GM19455 (cell line): ENCODE data around the gene AAGAB.
"Not testable (repeated sequence)": the region's sequence is repeated elsewhere in the genome, so short reads cannot be mapped to it uniquely, and the experiment has no call there.

Experiments
- ATAC-seq: cut with Tn5 transposase; IDR thresholded peaks from one replicate; pipeline ENCODE4 v1.9.1; 2021; ENCODE audit not compliant: unreplicated experiment

Gene AAGAB

DNA sequence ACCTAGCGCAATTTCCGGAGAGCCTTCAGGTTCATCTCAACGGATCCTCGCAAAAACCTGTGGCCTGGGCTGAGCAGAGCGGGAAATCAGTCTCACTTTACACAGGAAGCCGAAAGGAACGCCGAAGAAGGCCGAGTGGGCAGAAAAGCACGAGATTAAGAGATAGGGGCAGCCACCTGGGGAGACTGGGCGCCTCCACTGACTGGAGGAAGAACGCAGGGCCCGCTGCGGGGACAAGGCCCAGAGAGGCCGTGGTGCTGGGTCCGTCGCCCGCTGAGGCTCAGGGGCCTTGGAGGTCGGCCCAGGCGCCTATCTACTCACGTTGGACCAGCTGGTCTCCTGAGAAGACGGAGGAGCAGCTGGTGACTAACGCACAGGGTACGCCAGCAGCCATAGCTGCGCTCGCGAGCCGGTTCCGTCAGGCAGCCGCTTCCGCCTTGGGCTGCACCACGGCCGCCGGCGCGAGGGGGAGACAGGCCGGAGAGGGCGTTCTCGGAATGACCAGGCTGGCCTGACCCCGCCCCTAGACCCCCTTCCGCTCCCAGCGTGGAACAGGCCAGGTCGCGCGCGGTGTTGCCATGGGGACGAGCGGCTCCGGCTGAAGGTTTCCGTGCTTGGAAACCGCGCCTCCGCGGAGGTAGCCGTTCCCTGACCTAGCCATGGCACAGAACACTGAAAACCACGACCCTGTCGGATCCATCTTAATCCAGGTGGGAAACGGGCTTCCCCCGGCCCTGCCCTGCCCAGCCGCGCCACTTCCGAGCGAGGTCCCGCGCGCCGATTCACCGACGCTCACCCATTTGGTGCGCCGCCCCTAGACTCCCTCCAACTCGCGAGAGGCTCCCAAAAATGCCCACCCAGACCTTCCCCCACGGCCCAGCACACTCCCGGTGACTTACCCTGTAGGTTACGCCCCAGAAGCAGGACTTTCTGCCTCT, at the start of gene AAGAB, which contains the start of gene IQCH:
Gene AAGAB, minus strand, starts transcription at position 424 of the 938 bp plus-strand sequence. Its CDS starts 30 bp downstream, at position 394.
Gene IQCH, plus strand, starts transcription at position 549 of the 938 bp plus-strand sequence. Its CDS starts 111 bp downstream, at position 660.
- ATAC-seq = peak; percentile 89

GRCh38 chr15:67303490-67304363, 49.3 kb upstream of the AAGAB start:
- no peak for ATAC-seq

GRCh38 chr15:67300266-67301025, 46.0 kb upstream of the AAGAB start:
- no peak for ATAC-seq

- no peak for ATAC-seq
Observed at GRCh38 chr15:67296684-67297083, 42.2 kb upstream of the AAGAB start.

GRCh38 chr15:67296188-67296587, 41.7 kb upstream of the AAGAB start:
- ATAC-seq = no peak

GRCh38 chr15:67290319-67290718, 35.9 kb upstream of the AAGAB start:
- ATAC-seq = no peak

DNA sequence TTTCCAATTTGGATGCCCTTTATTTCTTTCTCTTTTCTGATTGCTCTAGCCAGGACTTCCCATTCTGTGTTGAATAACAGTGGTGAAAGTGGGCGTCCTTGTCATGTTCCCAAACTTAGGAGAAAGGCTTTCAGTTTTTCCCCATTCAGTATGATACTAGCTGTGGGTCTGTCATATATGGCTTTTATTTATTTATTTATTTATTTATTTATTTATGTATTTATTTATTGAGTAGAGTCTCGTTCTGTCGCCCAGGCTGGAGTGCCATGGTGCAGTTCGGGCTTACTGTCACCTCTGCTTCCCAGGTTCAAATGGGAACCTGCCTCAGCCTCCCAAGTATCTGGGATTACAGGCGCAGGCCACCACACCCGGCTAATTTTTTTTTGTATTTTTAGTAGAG, 31.9 kb upstream of the AAGAB start:
- not testable (repeated sequence) for ATAC-seq

DNA sequence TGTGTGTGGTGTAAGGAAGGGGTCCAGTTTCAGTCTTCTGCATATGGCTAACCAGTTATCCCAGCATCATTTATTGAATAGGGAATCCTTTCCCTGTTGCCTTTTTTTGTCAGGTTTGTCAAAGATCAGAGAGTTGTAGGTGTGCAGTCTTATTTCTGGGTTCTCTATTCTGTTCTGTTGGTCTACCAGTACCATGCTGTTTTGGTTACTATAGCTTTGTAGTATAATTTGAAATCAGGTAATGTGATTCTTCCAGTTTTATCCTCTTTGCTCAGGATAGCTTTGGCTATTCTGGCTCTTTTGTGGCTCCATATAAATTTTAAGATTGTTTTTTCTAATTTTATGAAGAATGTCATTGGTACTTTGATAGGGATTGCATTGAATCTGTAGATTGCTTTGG, 31.2 kb upstream of the AAGAB start:
- not testable (repeated sequence) for ATAC-seq

GRCh38 chr15:67281714-67282113, 27.3 kb upstream of the AAGAB start:
- no peak for ATAC-seq

DNA sequence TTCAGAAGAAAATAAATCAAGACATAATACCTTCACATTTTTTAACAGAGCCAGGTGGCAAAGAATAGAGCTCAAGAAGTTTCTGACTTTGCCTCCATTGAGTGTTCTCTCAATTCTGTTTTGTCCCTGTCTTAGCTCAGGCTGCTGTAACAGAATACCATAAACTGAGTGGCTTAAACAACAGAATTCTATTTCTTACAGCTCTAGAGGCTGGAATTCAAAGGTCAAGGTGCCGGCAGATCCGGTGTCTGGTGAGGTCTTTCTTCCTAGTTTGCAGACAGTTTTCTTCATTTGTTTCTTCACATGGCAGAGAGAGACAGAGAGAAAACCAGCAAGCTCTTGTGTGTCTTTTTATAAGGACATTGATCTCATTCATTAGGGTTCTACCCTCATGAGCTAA, 25.8 kb upstream of the AAGAB start:
- no peak for ATAC-seq

DNA sequence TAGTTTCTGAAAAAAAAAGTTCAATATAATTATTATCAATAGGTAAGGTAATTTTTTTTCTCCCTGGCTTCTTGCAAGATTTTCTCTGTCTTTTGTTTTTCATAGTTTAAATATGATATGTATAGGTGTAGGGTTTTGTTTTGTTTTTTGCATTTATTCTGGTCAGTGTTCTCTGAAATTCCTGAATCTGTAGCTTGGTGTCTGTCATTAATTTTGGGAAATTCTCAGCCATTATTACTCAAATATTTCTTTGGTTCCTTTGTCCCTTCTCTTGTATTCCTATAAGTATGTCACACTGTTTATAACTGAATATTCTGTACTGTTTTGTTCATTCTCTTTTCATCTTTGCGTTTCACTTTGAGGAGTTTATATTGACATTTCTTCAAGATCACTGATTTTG, 22.2 kb upstream of the AAGAB start:
- ATAC-seq = no peak

GRCh38 chr15:67274236-67274635, 19.8 kb upstream of the AAGAB start:
- no peak for ATAC-seq

GRCh38 chr15:67267951-67268941, 13.8 kb upstream of the AAGAB start:
- no peak for ATAC-seq

- no peak for ATAC-seq
Observed at GRCh38 chr15:67267440-67267839, 13.0 kb upstream of the AAGAB start.

- no peak for ATAC-seq
Observed at GRCh38 chr15:67266870-67267269, 12.4 kb upstream of the AAGAB start.

- no peak for ATAC-seq
Observed at GRCh38 chr15:67259806-67260205, 5.3 kb upstream of the AAGAB start.

DNA sequence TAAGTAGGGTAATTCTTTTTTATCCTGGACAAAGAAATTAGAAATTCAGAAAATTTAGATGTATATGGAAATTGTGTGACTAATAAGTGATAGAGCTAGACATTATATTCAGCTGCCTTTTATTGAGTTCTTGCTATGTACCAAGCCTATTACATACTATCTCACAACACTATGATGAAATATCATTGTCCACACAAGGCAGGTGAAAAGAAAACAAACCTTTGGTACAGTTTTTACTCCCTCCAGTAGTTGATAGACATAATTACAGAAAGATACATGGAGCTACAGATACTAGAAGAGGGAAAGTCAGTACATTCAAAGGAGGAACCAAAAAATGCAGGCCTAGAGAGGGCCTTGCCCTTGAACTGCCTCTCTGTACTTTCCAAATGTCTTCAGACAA, 4.9 kb upstream of the AAGAB start:
- ATAC-seq = no peak

DNA sequence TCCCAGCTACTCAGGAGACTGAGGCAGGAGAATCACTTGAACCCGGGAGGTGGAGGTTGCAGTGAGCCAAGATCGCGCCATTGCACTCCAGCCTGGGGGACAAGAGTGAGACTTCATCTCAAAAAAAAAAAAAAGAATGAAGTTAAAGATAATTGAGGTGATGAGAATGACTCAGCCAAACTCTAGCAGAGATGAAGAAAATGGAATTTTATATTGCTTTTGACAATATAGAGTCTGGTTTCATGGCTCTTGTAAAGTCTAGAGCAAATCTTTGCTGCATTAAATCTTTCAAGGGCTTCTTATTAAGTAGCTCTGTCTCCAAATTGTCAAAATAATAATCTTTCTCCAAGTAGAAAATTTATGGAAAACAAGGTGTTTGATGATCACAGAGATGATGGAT, 4.0 kb upstream of the AAGAB start:
- ATAC-seq = not testable (repeated sequence)

- ATAC-seq = no peak
Observed at GRCh38 chr15:67256051-67256450, 1.6 kb upstream of the AAGAB start.
